ENCODE results near the gene SF3A2. TPM values are rescaled to one million over a fixed set of nuclear protein-coding genes. Genes with fewer than 3 reads are reported as not detected.

SF3A2 gene
- total and polyA plus RNA-seq, 2 experiments from 2014 or later, result 67.7 to 128 TPM

DNA sequence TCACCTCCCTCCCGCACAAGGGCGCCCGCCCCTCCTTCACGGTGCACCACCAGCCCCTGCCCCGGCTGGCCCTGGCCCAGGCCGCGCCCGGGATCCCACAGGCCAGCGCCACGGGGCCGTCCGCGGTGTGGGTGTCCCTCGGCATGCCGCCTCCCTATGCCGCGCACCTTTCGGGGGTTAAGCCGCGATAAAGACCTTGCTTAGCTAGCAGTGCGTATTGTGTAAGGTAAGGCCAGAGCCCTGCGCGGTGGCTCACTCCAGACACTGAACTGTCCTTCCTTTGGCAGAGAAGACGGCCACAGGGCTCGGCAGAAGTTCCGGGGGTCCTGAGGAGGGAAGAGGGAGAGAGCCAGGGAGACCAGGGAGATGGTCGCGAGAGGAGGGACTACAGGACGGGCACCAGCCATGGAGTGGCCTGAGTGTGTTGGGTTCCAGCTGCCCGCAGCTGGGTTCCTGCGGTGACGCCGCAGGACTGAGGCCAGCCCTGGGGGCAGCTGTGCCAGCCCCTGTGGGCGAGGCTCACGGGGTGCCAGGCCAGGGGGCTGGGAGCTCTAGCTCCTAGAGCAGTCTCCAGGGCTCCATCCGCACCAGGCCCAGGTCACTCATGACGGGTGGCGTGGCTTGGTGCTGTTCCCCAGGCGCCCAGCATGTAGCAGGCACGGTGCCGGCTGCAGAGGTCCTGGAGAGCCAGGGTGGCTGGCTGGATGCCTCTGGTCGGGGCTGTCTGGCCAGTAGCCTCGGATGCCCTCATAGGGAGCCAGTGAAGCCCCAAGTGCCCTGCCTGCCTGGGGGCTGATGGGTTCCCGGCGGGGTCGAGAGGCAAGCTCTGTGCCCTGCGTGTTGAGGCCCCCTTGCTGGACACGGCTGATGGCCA, 8.2 kb upstream of the SF3A2 start:
- no peaks in the 10 kb centered on the region for H3K4me1 Mint-ChIP-seq
- H3K4me3 ChIP-seq, result no peak overlapping the region
- no peak for ATAC-seq
- H3K36me3 ChIP-seq (ENCODE audit: insufficient read depth), result no peaks in the 10 kb centered on the region; the same call in 1 of the 2 replicates
- no peaks in the 10 kb centered on the region for H3K79me2 ChIP-seq (replicated peaks; ENCODE audit: insufficient read depth)
- H3K27ac ChIP-seq (ENCODE audit: low read depth), result no peak overlapping the region
- no peaks in the 10 kb centered on the region for H3K4me1 ChIP-seq (ENCODE audit: insufficient read depth)
- no peak for DNase-seq (ENCODE audit: low spot score)
- H3K27ac Mint-ChIP-seq, result no peak overlapping the region; the same call in 1 of the 2 replicates
- no peaks in the 10 kb centered on the region for H3K9me3 Mint-ChIP-seq
- peaks cover 8% of the 10 kb centered on the region for H3K27me3 Mint-ChIP-seq (ENCODE audit: insufficient read depth, low read depth, poor library complexity)
- H3F3A ChIP-seq (replicated peaks; ENCODE audit: low read depth), result 0 out of 2 replicates have a peak, but pooled peaks cover 7% of the 10 kb centered on the region
- H4K20me1 ChIP-seq (replicated peaks; ENCODE audit: insufficient read depth), result peaks cover 5% of the 10 kb centered on the region; the same call in 1 of the 2 replicates
- no peak overlapping the region for H3K4me2 ChIP-seq
- no peak for TF ChIP-seq JUNB (IDR thresholded peaks at IDR 0.05; ENCODE audit: unreplicated experiment)
- peaks cover 40% of the 10 kb centered on the region for H3K36me3 Mint-ChIP-seq (ENCODE audit: low read depth)
- H3K27me3 ChIP-seq (ENCODE audit: insufficient read depth), result no peaks in the 10 kb centered on the region
- no peak overlapping the region for H3K4me3 Mint-ChIP-seq
- no peak overlapping the region for H2AFZ ChIP-seq
- no peaks in the 10 kb centered on the region for H3K9me2 ChIP-seq (ENCODE audit: insufficient read depth)

DNA sequence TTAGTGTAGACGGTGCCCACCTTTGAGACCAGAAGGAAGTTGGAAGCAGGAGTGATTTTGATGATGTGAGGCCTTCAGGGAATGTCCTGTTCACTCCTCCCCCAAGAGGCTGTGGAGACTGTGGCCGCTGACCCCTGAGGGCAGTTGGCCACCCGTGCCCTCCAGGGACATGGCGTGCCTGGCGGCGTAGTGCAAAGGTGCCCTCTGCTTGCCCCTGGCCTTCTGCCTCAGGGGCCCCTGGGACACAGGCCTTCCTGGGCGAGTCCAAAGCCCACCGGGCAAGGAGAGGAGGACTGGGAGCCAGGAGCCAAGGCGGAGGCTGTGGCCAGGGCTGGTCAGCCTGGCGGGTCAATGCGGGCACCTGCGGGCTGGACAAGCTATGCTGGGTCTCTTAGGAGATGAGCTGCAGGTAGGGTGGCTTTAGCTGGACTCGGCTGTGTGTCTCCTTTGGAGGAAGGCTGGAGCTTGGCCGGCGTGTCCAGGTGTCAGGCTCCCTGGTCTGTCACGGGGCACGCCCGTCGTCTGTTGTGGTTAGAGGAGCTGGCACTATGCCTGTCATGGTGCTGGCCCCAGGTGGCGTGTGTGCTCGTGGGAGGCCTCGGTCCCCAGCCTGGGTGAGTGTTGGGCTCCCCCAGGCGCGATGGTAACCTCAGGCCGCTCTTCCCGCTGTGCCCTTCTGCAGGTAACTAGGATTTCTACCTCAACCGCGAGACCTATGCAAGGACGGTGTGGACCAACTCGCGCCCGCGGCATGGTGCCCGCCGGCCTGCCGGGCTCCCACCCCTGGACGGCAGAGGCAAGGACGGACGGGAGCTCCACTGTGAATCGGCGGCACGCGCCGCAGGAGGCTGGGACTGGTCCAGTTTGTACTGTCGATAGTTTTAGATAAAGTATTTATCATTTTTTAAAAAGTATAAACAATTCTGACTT, 7.3 kb upstream of the SF3A2 start:
- H3K27me3 ChIP-seq (ENCODE audit: insufficient read depth), result no peaks in the 10 kb centered on the region
- no peak overlapping the region for H2AFZ ChIP-seq
- no peak overlapping the region for H3K4me3 Mint-ChIP-seq
- no peak for TF ChIP-seq NANOG (IDR thresholded peaks at IDR 0.05; ENCODE audit: borderline replicate concordance)
- no peak for TF ChIP-seq JUNB (IDR thresholded peaks at IDR 0.05; ENCODE audit: unreplicated experiment)
- no peak for TF ChIP-seq EZH2 (IDR thresholded peaks at IDR 0.05; ENCODE audit: low read depth, unreplicated experiment)
- TF ChIP-seq, protein P1, sequence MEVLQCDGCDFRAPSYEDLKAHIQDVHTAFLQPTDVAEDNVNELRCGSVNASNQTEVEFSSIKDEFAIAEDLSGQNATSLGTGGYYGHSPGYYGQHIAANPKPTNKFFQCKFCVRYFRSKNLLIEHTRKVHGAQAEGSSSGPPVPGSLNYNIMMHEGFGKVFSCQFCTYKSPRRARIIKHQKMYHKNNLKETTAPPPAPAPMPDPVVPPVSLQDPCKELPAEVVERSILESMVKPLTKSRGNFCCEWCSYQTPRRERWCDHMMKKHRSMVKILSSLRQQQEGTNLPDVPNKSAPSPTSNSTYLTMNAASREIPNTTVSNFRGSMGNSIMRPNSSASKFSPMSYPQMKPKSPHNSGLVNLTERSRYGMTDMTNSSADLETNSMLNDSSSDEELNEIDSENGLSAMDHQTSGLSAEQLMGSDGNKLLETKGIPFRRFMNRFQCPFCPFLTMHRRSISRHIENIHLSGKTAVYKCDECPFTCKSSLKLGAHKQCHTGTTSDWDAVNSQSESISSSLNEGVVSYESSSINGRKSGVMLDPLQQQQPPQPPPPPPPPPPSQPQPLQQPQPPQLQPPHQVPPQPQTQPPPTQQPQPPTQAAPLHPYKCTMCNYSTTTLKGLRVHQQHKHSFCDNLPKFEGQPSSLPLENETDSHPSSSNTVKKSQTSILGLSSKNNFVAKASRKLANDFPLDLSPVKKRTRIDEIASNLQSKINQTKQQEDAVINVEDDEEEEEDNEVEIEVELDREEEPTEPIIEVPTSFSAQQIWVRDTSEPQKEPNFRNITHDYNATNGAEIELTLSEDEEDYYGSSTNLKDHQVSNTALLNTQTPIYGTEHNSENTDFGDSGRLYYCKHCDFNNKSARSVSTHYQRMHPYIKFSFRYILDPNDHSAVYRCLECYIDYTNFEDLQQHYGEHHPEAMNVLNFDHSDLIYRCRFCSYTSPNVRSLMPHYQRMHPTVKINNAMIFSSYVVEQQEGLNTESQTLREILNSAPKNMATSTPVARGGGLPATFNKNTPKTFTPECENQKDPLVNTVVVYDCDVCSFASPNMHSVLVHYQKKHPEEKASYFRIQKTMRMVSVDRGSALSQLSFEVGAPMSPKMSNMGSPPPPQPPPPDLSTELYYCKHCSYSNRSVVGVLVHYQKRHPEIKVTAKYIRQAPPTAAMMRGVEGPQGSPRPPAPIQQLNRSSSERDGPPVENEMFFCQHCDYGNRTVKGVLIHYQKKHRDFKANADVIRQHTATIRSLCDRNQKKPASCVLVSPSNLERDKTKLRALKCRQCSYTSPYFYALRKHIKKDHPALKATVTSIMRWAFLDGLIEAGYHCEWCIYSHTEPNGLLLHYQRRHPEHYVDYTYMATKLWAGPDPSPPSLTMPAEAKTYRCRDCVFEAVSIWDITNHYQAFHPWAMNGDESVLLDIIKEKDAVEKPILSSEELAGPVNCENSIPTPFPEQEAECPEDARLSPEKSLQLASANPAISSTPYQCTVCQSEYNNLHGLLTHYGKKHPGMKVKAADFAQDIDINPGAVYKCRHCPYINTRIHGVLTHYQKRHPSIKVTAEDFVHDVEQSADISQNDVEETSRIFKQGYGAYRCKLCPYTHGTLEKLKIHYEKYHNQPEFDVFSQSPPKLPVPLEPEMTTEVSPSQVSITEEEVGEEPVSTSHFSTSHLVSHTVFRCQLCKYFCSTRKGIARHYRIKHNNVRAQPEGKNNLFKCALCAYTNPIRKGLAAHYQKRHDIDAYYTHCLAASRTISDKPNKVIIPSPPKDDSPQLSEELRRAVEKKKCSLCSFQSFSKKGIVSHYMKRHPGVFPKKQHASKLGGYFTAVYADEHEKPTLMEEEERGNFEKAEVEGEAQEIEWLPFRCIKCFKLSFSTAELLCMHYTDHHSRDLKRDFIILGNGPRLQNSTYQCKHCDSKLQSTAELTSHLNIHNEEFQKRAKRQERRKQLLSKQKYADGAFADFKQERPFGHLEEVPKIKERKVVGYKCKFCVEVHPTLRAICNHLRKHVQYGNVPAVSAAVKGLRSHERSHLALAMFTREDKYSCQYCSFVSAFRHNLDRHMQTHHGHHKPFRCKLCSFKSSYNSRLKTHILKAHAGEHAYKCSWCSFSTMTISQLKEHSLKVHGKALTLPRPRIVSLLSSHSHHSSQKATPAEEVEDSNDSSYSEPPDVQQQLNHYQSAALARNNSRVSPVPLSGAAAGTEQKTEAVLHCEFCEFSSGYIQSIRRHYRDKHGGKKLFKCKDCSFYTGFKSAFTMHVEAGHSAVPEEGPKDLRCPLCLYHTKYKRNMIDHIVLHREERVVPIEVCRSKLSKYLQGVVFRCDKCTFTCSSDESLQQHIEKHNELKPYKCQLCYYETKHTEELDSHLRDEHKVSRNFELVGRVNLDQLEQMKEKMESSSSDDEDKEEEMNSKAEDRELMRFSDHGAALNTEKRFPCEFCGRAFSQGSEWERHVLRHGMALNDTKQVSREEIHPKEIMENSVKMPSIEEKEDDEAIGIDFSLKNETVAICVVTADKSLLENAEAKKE (CRISPR knock-in tag; IDR thresholded peaks at IDR 0.05), result no peak
- no peak for TF ChIP-seq CREB1 (CRISPR knock-in tag; IDR thresholded peaks at IDR 0.05; ENCODE audit: low read depth)
- TF ChIP-seq, protein P2, sequence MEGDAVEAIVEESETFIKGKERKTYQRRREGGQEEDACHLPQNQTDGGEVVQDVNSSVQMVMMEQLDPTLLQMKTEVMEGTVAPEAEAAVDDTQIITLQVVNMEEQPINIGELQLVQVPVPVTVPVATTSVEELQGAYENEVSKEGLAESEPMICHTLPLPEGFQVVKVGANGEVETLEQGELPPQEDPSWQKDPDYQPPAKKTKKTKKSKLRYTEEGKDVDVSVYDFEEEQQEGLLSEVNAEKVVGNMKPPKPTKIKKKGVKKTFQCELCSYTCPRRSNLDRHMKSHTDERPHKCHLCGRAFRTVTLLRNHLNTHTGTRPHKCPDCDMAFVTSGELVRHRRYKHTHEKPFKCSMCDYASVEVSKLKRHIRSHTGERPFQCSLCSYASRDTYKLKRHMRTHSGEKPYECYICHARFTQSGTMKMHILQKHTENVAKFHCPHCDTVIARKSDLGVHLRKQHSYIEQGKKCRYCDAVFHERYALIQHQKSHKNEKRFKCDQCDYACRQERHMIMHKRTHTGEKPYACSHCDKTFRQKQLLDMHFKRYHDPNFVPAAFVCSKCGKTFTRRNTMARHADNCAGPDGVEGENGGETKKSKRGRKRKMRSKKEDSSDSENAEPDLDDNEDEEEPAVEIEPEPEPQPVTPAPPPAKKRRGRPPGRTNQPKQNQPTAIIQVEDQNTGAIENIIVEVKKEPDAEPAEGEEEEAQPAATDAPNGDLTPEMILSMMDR (conservative IDR thresholded peaks at IDR 0.05; ENCODE audit: low read depth in 2 of 2), result no peak
- no peak for TF ChIP-seq POLR2AphosphoS5 (IDR thresholded peaks at IDR 0.05; ENCODE audit: low read depth)
- no peak for TF ChIP-seq EZH2phosphoT487 (IDR thresholded peaks at IDR 0.05; ENCODE audit: unreplicated experiment)
- no peak for TF ChIP-seq STAT1 (IDR thresholded peaks at IDR 0.05; ENCODE audit: unreplicated experiment)
- no peak for TF ChIP-seq ZNF331 (CRISPR knock-in tag; IDR thresholded peaks at IDR 0.05; ENCODE audit: low read depth)
- TF ChIP-seq ZNF114 (CRISPR knock-in tag; IDR thresholded peaks at IDR 0.05), result no peak

More for the DNA sequence above, 7.3 kb upstream of the SF3A2 start:
- Histone ChIP-seq H3K9me2 (ENCODE audit: insufficient read depth) (no peaks in the 10 kb centered on the region), H3K4me3 (no peak overlapping the region), H3K4me1 (ENCODE audit: insufficient read depth) (no peaks in the 10 kb centered on the region), H3K79me2 (replicated peaks; ENCODE audit: insufficient read depth) (peaks cover 6% of the 10 kb centered on the region), H3F3A (replicated peaks; ENCODE audit: low read depth) (0 out of 2 replicates have a peak, but pooled peaks cover 10% of the 10 kb centered on the region), H3K27ac (ENCODE audit: low read depth) (no peak overlapping the region), H4K20me1 (replicated peaks; ENCODE audit: insufficient read depth) (peaks cover 3% of the 10 kb centered on the region), H3K4me2 (no peak overlapping the region), H3K36me3 (ENCODE audit: insufficient read depth) (no peaks in the 10 kb centered on the region)
- peaks cover 11% of the 10 kb centered on the region for H3K27me3 Mint-ChIP-seq (ENCODE audit: insufficient read depth, low read depth, poor library complexity)
- no peaks in the 10 kb centered on the region for H3K9me3 Mint-ChIP-seq
- no peak overlapping the region for H3K27ac Mint-ChIP-seq
- peaks cover 3% of the 10 kb centered on the region; the same call in 2 of the 3 replicates for H3K4me1 Mint-ChIP-seq
- peaks cover 36% of the 10 kb centered on the region for H3K36me3 Mint-ChIP-seq (ENCODE audit: low read depth)
- DNase-seq (ENCODE audit: low spot score) (no peak), ATAC-seq (no peak)

All from GM23338 (cell line).